ENCODE results near the gene CA12. TPM values are rescaled to one million over a fixed set of nuclear protein-coding genes. Genes with fewer than 3 reads are reported as not detected.

Gene CA12
- total and polyA plus RNA-seq, 10 of the 15 experiments (the other 5 are each of a cell fraction or from before 2014, with no cell fraction given), result 0.03 to 0.10 TPM; not detected in 8

GRCh38 chr15:63353887-63354286 is 27.8 kb downstream of the CA12 start:
- no peak for TF ChIP-seq BMI1 (IDR thresholded peaks at IDR 0.05; ENCODE audit: borderline replicate concordance)
- no peak for TF ChIP-seq CHD1 (IDR thresholded peaks at IDR 0.05; ENCODE audit: low read depth, low read length)
- no peak for TF ChIP-seq ETV6 (conservative IDR thresholded peaks at IDR 0.05 in 1 of 2, IDR thresholded peaks at IDR 0.05 in 1 of 2; ENCODE audit: borderline replicate concordance in 1 of 2, low read depth in 1 of 2)
- no peak for TF ChIP-seq ESRRA (IDR thresholded peaks at IDR 0.05; ENCODE audit: low read length)
- TF ChIP-seq CREM (IDR thresholded peaks at IDR 0.05; ENCODE audit: low read depth), result no peak
- no peak for TF ChIP-seq MYC (IDR thresholded peaks at IDR 0.05; ENCODE audit: insufficient read depth, insufficient read length, insufficient replicate concordance, low read length, severe bottlenecking)
- no peak for TF ChIP-seq MEF2A (IDR thresholded peaks at IDR 0.05; ENCODE audit: insufficient read depth, low read depth, low read length)
- no peak for TF ChIP-seq CREB1 (IDR thresholded peaks at IDR 0.05; ENCODE audit: low read depth)
- TF ChIP-seq HCFC1 (IDR thresholded peaks at IDR 0.05; ENCODE audit: low read length), result no peak
- no peak for TF ChIP-seq GATAD2B (conservative IDR thresholded peaks at IDR 0.05; ENCODE audit: low read depth)
- TF ChIP-seq FOXM1 (IDR thresholded peaks at IDR 0.05; ENCODE audit: low read depth, low read length), result no peak
- H3K9ac ChIP-seq (ENCODE audit: control insufficient read depth, insufficient read depth, low read length), result no peak overlapping the region
- DNase-seq (ENCODE audit: low read depth, low spot score) (no peak), ATAC-seq (no peak), FAIRE-seq (no peak)
- in situ Hi-C loops (cut with MboI), result no loop called here
- H3K36me3 ChIP-seq (ENCODE audit: control insufficient read depth in 2 of 2, insufficient read depth in 2 of 2, low read length in 1 of 2), result no peaks in the 10 kb centered on the region
- H2AFZ ChIP-seq (ENCODE audit: control insufficient read depth, low read depth, low read length), result no peak overlapping the region
- no peaks in the 10 kb centered on the region for H3K4me1 ChIP-seq (ENCODE audit: control insufficient read depth, insufficient read depth, low read length)
- CTCF ChIA-PET, result no interaction called here
- BruUV-seq (replicated peaks), result no TSS peak
- H4K20me1 ChIP-seq (ENCODE audit: control insufficient read depth, insufficient read depth), result no peaks in the 10 kb centered on the region
- H3K4me3 ChIP-seq, result no peak overlapping the region
- 32% methylated on average over 5 of the region's 5 CpGs for WGBS (ENCODE audit: insufficient coverage, insufficient replicate concordance, low lambda C conversion rate, missing lambda C conversion rate)
- H3K79me2 ChIP-seq (ENCODE audit: control insufficient read depth, insufficient read depth, low read length), result no peaks in the 10 kb centered on the region
- no peaks in the 10 kb centered on the region; a peak in 2 of 4 replicates for H3K27me3 ChIP-seq (replicated peaks in 1 of 2; ENCODE audit: control insufficient read depth in 2 of 2, insufficient read depth in 2 of 2, low read length in 1 of 2)
- POLR2A ChIA-PET, result interaction anchor here (0.6 kb wide), 1 partner anchor 76 kb away, joined by 3 read pairs; no protein-coding TSS in a partner anchor
- H3K27ac ChIP-seq (ENCODE audit: control insufficient read depth, insufficient read depth), result no peak overlapping the region
- SMC1A ChIA-PET (ENCODE audit: uncharacterized antibody, unreplicated experiment), result interaction anchor here (1.2 to 1.4 kb wide), 3 partner anchors 8 to 62 kb away, joined by 3 to 4 read pairs (median 3); no protein-coding TSS in a partner anchor
- H3K9me3 ChIP-seq (replicated peaks; ENCODE audit: control insufficient read depth, insufficient read depth, low read length), result no peaks in the 10 kb centered on the region
- intact Hi-C loops (cut with micrococcal nuclease; ENCODE audit: unreplicated experiment), result no loop called here
- RAD21 ChIA-PET (ENCODE audit: unreplicated experiment), result no interaction called here
- H3K4me2 ChIP-seq (ENCODE audit: control insufficient read depth, insufficient read depth), result no peak overlapping the region
